ENCODE measurements around the gene PRMT3. TPM values are rescaled to one million over a fixed set of nuclear protein-coding genes. Genes with fewer than 3 reads are reported as not detected.

The PRMT3 gene
- total and polyA plus RNA-seq, 2 of the 13 experiments (the other 11 are each of a cell fraction or from before 2014, with no cell fraction given) = 9.1 to 27.7 TPM

DNA sequence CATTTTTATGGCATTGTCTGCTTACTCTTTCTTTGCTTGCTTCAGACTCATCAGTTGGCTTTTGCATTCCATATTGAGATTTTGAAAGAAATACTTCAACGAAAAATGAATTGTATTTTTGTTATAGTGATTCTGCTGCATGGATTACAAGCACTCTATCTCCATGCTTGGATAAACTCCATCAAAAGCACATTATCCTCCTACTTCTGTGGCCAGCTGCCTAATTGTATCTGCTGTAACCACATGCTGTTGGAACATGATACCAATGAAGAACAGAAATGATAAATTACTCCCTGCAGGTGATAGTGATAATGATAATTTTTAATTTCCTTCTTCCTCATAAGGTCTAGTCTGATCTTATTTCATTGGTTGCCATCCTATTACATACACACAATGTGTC lies 100.8 kb downstream of the PRMT3 start:
- Histone ChIP-seq H3K4me3 (replicated peaks in 1 of 3; ENCODE audit: insufficient read depth in 1 of 3, low read depth in 2 of 3, low read length in 3 of 3) (no peak overlapping the region), H3K4me2 (ENCODE audit: low read depth, low read length) (no peak overlapping the region), H3K9ac (ENCODE audit: insufficient read depth, low read depth, low read length) (no peak overlapping the region), H3K27me3 (ENCODE audit: control insufficient read depth in 1 of 2, insufficient read depth in 2 of 2, low read length in 2 of 2) (no peaks in the 10 kb centered on the region), H3K27ac (ENCODE audit: extremely low read length, insufficient read depth, low read length) (no peak overlapping the region), H3K79me2 (ENCODE audit: insufficient read depth, low read length) (no peaks in the 10 kb centered on the region), H3K9me3 (ENCODE audit: low read length) (no peaks in the 10 kb centered on the region), H3K4me1 (ENCODE audit: insufficient read depth, low read length) (no peaks in the 10 kb centered on the region), H3K36me3 (replicated peaks in 1 of 2; ENCODE audit: control insufficient read depth in 1 of 2, insufficient read depth in 2 of 2, low read length in 2 of 2) (peaks cover 0 to 3% of the 10 kb centered on the region in 2 experiments; a peak in 1 of 5 replicates), H4K20me1 (ENCODE audit: insufficient read depth, low read length) (no peaks in the 10 kb centered on the region), H2AFZ (ENCODE audit: low read length) (no peak overlapping the region)
- 80% methylated on average over 1 of the region's 1 CpG for WGBS (ENCODE audit: low lambda C conversion rate)
- in situ Hi-C loops (cut with HindIII; ENCODE audit: extremely low pct_ligation_motif_present, low pct_unique_long_range_greater_than_20kb) (no loop called here), intact Hi-C loops (cut with micrococcal nuclease; ENCODE audit: unreplicated experiment) (no loop called here)
- DNase-seq (ENCODE audit: low spot score) (no peak), ATAC-seq (no peak), FAIRE-seq (no peak)
- ChIA-PET POLR2A (no interaction called here), CTCF (ENCODE audit: low intra/inter-chr PET ratio, low total read pairs) (no interaction called here)
- no TSS peak for BruUV-seq (replicated peaks)
- TF ChIP-seq, protein P1, sequence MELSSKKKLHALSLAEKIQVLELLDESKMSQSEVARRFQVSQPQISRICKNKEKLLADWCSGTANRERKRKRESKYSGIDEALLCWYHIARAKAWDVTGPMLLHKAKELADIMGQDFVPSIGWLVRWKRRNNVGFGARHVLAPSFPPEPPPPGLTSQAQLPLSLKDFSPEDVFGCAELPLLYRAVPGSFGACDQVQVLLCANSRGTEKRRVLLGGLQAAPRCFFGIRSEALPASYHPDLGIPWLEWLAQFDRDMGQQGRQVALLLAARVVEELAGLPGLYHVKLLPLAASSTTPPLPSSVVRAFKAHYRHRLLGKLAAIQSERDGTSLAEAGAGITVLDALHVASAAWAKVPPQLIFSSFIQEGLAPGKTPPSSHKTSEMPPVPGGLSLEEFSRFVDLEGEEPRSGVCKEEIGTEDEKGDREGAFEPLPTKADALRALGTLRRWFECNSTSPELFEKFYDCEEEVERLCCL (CRISPR knock-in tag; IDR thresholded peaks at IDR 0.05; ENCODE audit: borderline replicate concordance) = no peak
- TF ChIP-seq ZNF761 (CRISPR knock-in tag; conservative IDR thresholded peaks at IDR 0.05) = no peak
- no peak for TF ChIP-seq ISL2 (CRISPR knock-in tag; IDR thresholded peaks at IDR 0.05)
- TF ChIP-seq NFIC (IDR thresholded peaks at IDR 0.05; ENCODE audit: low read length) = no peak
- TF ChIP-seq, protein P2, sequence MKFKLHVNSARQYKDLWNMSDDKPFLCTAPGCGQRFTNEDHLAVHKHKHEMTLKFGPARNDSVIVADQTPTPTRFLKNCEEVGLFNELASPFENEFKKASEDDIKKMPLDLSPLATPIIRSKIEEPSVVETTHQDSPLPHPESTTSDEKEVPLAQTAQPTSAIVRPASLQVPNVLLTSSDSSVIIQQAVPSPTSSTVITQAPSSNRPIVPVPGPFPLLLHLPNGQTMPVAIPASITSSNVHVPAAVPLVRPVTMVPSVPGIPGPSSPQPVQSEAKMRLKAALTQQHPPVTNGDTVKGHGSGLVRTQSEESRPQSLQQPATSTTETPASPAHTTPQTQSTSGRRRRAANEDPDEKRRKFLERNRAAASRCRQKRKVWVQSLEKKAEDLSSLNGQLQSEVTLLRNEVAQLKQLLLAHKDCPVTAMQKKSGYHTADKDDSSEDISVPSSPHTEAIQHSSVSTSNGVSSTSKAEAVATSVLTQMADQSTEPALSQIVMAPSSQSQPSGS (CRISPR knock-in tag; IDR thresholded peaks at IDR 0.05) = no peak
- no peak for TF ChIP-seq HOXA9 (CRISPR knock-in tag; IDR thresholded peaks at IDR 0.05; ENCODE audit: borderline replicate concordance)

DNA sequence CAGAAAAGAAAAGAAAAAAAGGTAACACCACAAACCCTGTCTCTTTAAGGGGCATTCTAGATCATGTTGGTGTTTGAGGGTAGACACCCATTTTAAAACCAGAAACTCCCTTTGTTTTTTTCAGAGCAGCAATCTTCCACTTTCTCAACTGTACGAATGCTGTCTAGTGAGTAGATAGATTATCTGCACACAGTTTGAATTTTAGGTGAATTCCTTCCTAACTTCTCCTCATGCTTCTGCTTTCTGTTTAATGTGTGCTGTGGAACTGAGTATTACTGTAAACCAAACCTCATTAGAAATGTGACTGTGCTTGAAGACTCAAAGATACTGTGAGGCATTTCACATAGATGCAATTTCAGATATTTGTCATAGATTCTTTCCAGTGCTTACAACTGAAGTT lies 102.4 kb downstream of the PRMT3 start:
- no peak overlapping the region for H3K4me2 ChIP-seq (ENCODE audit: low read depth, low read length)
- H3K79me2 ChIP-seq (ENCODE audit: insufficient read depth, low read length) = no peaks in the 10 kb centered on the region
- no peaks in the 10 kb centered on the region for H3K4me1 ChIP-seq (ENCODE audit: insufficient read depth, low read length)
- H3K9ac ChIP-seq (ENCODE audit: insufficient read depth, low read depth, low read length) = no peak overlapping the region
- in situ Hi-C loops (cut with HindIII; ENCODE audit: extremely low pct_ligation_motif_present, low pct_unique_long_range_greater_than_20kb) (no loop called here), intact Hi-C loops (cut with micrococcal nuclease; ENCODE audit: unreplicated experiment) (no loop called here)
- ChIA-PET CTCF (ENCODE audit: low intra/inter-chr PET ratio, low total read pairs) (no interaction called here), POLR2A (no interaction called here)
- H3K4me3 ChIP-seq (replicated peaks in 1 of 3; ENCODE audit: insufficient read depth in 1 of 3, low read depth in 2 of 3, low read length in 3 of 3) = no peak overlapping the region
- FAIRE-seq (no peak), DNase-seq (ENCODE audit: low spot score) (no peak), ATAC-seq (no peak)
- no peaks in the 10 kb centered on the region for H3K9me3 ChIP-seq (ENCODE audit: low read length)
- BruUV-seq (replicated peaks) = no TSS peak
- no peaks in the 10 kb centered on the region for H4K20me1 ChIP-seq (ENCODE audit: insufficient read depth, low read length)
- WGBS (ENCODE audit: low lambda C conversion rate) = 100% methylated on average over 1 of the region's 1 CpG
- H3K36me3 ChIP-seq (replicated peaks in 1 of 2; ENCODE audit: control insufficient read depth in 1 of 2, insufficient read depth in 2 of 2, low read length in 2 of 2) = peaks cover 0 to under 1% of the 10 kb centered on the region in 2 experiments; a peak in 1 of 5 replicates
- H3K27ac ChIP-seq (ENCODE audit: extremely low read length, insufficient read depth, low read length) = no peak overlapping the region
- no peaks in the 10 kb centered on the region for H3K27me3 ChIP-seq (ENCODE audit: control insufficient read depth in 1 of 2, insufficient read depth in 2 of 2, low read length in 2 of 2)
- no peak overlapping the region for H2AFZ ChIP-seq (ENCODE audit: low read length)
- TF ChIP-seq ZNF460 (CRISPR knock-in tag; IDR thresholded peaks at IDR 0.05; ENCODE audit: borderline replicate concordance) (no peak), ELF3 (CRISPR knock-in tag; IDR thresholded peaks at IDR 0.05) (no peak), SKI (IDR thresholded peaks at IDR 0.05; ENCODE audit: partially characterized antibody) (no peak), TBX3 (IDR thresholded peaks at IDR 0.05; ENCODE audit: borderline replicate concordance) (no peak), DPF2 (CRISPR knock-in tag; IDR thresholded peaks at IDR 0.05; ENCODE audit: borderline replicate concordance, low read depth) (no peak), CCDC6 (CRISPR knock-in tag; IDR thresholded peaks at IDR 0.05) (no peak), ZNF724P (CRISPR knock-in tag; IDR thresholded peaks at IDR 0.05; ENCODE audit: borderline replicate concordance) (no peak), MIXL1 (CRISPR knock-in tag; IDR thresholded peaks at IDR 0.05) (no peak), EP300 (IDR thresholded peaks at IDR 0.05; ENCODE audit: low read depth in 2 of 2, low read length in 2 of 2) (no peak), EP300 (CRISPR knock-in tag; IDR thresholded peaks at IDR 0.05; ENCODE audit: borderline replicate concordance) (no peak), TRIM24 (CRISPR knock-in tag; IDR thresholded peaks at IDR 0.05) (no peak), ZNF468 (CRISPR knock-in tag; IDR thresholded peaks at IDR 0.05) (no peak), CBX1 (IDR thresholded peaks at IDR 0.05; ENCODE audit: low read depth) (no peak)
